CD4-positive, alpha-beta T cell treated with Interleukin-6 for 4 hours (primary cell): ENCODE results near the gene HSP90AA1.
A peak's percentile ranks its signal among the peaks of the same experiment; 100 is the strongest.
"Not testable (repeated sequence)": the region's sequence is repeated elsewhere in the genome, so short reads cannot be mapped to it uniquely, and the experiment has no call there.

Experiments
- DNase-seq: peaks from one replicate; pipeline ENCODE4 v3.0.0-alpha.2; 2020; ENCODE audit warnings: mixed read lengths

Gene HSP90AA1

GRCh38 chr14:102086972-102087761, at the start of gene HSP90AA1:
Gene HSP90AA1 (minus strand): TSS chr14:102087044. CDS start chr14:102086378, 666 bp downstream.
- DNase-seq, result peak; percentile 95

- DNase-seq, result not testable (repeated sequence)
Measured at GRCh38 chr14:102135456-102135855, 48.6 kb upstream of the HSP90AA1 start.

- not testable (repeated sequence) for DNase-seq
Measured at GRCh38 chr14:102134719-102135118, 47.9 kb upstream of the HSP90AA1 start.

- DNase-seq, result not testable (repeated sequence)
Measured at GRCh38 chr14:102134021-102134420, 47.2 kb upstream of the HSP90AA1 start.

- DNase-seq, result no peak
Measured at GRCh38 chr14:102131741-102132140, 44.9 kb upstream of the HSP90AA1 start.

- DNase-seq, result no peak
Measured at GRCh38 chr14:102126807-102127455, 40.1 kb upstream of the HSP90AA1 start.

GRCh38 chr14:102125546-102125945, 38.7 kb upstream of the HSP90AA1 start:
- no peak for DNase-seq

- DNase-seq, result no peak
Measured at GRCh38 chr14:102124419-102124818, 37.6 kb upstream of the HSP90AA1 start.

GRCh38 chr14:102121567-102121966, 34.7 kb upstream of the HSP90AA1 start:
- DNase-seq, result no peak

- DNase-seq, result no peak
Measured at GRCh38 chr14:102120888-102121287, 34.0 kb upstream of the HSP90AA1 start.

- no peak for DNase-seq
Measured at GRCh38 chr14:102117852-102118251, 31.0 kb upstream of the HSP90AA1 start.

GRCh38 chr14:102116361-102117180, 29.7 kb upstream of the HSP90AA1 start:
- no peak for DNase-seq

GRCh38 chr14:102111101-102111500, 24.3 kb upstream of the HSP90AA1 start:
- DNase-seq, result no peak

- not testable (repeated sequence) for DNase-seq
Measured at GRCh38 chr14:102109332-102109731, 22.5 kb upstream of the HSP90AA1 start.

GRCh38 chr14:102105369-102105768, 18.5 kb upstream of the HSP90AA1 start:
- DNase-seq, result no peak

- no peak for DNase-seq
Measured at GRCh38 chr14:102103062-102103695, 16.3 kb upstream of the HSP90AA1 start.

- DNase-seq, result no peak
Measured at GRCh38 chr14:102097441-102098135, 10.7 kb upstream of the HSP90AA1 start.

- DNase-seq, result peak; percentile 85
Measured at GRCh38 chr14:102096569-102097188, 9.8 kb upstream of the HSP90AA1 start.

- DNase-seq, result no peak
Measured at GRCh38 chr14:102095871-102096568, 9.2 kb upstream of the HSP90AA1 start.

- no peak for DNase-seq
Measured at GRCh38 chr14:102095231-102095870, 8.5 kb upstream of the HSP90AA1 start.

- no peak for DNase-seq
Measured at GRCh38 chr14:102094101-102094500, 7.3 kb upstream of the HSP90AA1 start.
